HG03280 (cell line): ENCODE measurements around the gene ANP32B.

Experiments used
- ATAC-seq: cut with Tn5 transposase; IDR thresholded peaks from one replicate; pipeline ENCODE4 v1.9.1; 2021; ENCODE audit warnings: mild to moderate bottlenecking, moderate library complexity; ENCODE audit not compliant: unreplicated experiment

Gene ANP32B

GRCh38 chr9:98057138-98057799, 74.1 kb downstream of the ANP32B start:
- ATAC-seq = no peak

DNA sequence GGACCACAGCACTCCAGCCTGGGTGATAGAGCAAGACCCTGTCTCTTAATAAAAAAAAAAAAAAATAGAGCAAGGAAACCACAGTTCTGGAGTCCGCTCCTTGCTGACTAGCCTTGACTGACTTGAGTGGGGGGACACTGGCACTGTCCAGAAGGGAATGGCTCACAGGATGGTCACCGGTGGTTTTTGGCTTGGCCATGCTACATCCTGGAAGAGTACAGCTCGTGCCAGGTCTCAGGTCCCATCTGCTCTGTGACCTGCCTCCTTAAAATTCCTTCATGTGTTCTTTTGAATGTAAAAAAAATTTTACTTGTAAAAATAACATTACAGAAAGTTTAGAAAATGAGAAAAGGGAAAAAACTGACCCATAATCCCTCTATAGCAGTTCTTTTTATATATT, 79.0 kb downstream of the ANP32B start:
- ATAC-seq = no peak

GRCh38 chr9:98064623-98065392, 81.7 kb downstream of the ANP32B start:
- ATAC-seq = no peak
